NCI-H748 treated with DMSO at 0.1 percent for 48 hours (cell line): ENCODE data around the gene NT5C1A.
A peak's percentile ranks its signal among the peaks of the same experiment; 100 is the strongest.

Experiments
- DNase-seq: peaks from one replicate; lab custom pipeline; 2025; lab: John Stamatoyannopoulos, UW

The NT5C1A gene

DNA sequence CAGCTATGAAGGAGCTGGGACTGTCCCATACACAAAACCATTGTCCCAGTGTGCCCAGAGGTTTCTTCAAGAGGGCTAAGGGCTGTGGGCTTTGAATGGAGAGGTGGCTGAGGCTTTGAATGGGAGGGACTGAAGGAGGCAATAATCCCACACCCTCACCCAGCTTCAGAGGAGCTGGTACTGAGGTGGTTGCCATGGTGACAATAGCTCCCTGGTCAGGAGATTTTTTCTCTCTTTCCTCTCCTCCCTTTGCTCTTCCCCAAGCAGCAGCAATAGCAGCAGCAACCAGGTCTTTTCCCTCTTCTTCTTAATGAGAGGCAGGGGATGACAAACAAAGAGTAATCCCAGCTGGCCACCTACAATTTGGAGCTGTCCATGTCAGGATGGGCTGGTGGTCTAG is 17.7 kb upstream of the NT5C1A start:
- peak; percentile 76 for DNase-seq

- DNase-seq: no peak
Observed at GRCh38 chr1:39689214-39689613, 17.3 kb upstream of the NT5C1A start.

DNA sequence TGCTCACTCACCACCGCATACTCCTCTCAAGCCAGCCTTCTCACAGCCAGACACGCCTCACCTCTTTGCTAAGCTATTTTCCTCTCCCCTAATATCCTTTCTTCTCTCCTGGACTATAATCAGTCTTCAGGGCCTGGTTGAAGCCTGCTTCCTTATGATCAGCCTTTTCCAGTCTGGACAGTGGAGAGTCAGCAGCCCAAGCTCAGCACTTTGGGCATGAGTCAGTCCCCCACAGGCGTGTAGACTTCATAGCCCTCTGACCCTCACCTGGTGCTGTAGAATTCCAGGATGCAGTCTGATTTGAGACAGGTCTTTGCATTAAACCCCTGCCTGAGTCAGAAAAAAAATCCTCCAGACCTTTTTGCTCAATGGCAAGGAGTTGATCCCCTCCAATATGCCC is 16.8 kb upstream of the NT5C1A start:
- no peak for DNase-seq

DNA sequence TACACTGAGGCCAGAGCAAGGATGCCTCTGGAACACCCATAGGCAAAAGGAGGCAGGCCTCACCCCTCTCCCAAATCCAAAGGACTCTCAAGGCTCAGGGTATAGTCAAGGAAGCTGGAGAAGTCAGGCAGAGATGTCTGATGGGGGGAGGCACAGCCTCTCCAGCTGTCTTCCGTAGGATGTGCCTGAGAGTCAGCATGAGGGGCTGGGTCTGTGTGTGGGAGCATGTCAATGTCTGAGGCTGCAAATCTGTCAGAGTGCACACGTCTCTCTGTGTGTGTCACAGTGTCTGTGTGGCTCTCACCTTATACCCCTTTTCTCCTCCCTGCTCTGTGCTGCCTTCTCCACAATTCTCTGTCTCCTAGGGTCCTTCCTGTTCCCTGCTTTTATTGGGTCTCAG is 15.3 kb upstream of the NT5C1A start:
- DNase-seq: no peak

DNA sequence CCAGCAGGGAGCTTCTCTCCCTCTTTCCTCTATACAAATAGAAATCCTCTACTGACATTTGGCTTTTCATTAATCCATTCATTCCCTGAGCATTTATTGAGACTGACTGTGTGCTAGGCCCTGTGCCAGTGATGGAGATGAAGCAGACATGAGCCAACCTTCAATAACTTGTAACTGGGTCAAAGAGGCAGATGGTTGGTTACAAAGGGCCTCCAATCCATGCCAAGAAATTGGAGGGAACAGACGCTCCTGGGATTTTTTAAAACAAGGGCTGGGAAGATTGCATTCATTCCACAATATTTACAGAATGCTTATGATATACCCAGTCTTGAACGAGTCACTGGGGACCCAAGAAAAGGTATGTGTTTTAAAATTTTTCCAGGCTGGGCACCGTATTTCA is 13.2 kb upstream of the NT5C1A start:
- no peak for DNase-seq

GRCh38 chr1:39684313-39684664 is 12.4 kb upstream of the NT5C1A start:
- no peak for DNase-seq

GRCh38 chr1:39683591-39684312 is 11.8 kb upstream of the NT5C1A start:
- no peak for DNase-seq

- DNase-seq: no peak
Observed at GRCh38 chr1:39681999-39682398, 10.1 kb upstream of the NT5C1A start.

DNA sequence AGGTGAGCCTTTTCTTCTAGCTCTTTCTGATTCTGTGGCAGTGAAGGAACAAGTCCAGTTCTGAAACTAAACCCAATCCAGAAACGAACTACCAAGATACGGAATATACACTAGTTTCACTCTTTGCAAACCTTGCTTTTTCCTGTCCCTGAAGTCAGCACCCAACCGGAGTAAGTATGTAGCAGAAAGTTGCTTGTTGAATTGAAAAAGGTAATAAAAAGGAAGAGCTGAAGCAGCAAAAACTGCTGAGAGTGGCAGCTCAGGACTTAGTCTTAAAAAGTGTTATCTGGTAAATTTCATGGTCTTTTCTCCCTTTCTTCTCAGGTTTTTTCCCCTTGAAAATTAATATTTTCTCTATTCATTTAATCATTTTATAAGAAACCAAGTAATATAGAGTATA is 9.4 kb upstream of the NT5C1A start:
- DNase-seq: no peak

GRCh38 chr1:39680751-39681150 is 8.8 kb upstream of the NT5C1A start:
- DNase-seq: no peak

DNA sequence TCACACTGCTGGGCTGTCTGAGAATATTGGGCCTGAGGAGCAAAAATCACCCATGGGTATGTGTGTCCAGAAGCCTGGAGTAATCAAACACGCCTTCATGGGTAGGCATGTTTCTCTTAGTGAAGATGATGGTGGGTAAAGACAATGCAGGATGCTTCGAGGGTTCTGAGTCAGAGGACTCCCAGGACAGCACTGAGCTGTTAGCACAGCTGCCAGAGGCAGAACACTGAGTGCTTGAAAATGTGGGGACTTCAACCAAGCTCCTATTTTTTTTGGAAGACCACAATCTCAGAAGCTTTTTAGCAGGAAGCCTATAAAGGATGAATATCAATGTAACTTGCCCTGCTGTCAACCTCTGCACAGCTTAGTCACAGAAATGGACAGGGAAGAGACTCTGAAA is 7.9 kb upstream of the NT5C1A start:
- DNase-seq: no peak

DNA sequence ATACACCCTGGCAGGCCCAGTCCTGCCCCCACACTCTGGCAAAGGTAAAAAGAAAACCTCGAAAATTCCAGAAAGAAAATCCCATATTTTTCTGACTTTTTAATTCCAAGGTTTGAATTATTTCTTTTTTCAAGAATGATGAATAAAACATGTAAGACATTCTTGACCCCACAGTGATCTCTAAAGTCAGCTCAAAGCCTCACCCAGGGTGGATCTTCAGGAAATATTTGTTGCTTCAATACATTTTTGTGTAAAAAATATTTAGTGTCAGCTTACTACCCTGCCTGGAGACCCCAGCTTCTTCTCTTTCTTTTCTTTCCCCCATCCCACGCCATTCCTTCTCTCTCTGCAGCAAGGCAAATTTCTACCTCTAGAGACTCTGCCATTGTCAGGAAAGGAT is 7.0 kb upstream of the NT5C1A start:
- DNase-seq: no peak

GRCh38 chr1:39677645-39678044 is 5.7 kb upstream of the NT5C1A start:
- DNase-seq: no peak

GRCh38 chr1:39676948-39677548 is 5.1 kb upstream of the NT5C1A start:
- no peak for DNase-seq

GRCh38 chr1:39675220-39675619 is 3.3 kb upstream of the NT5C1A start:
- no peak for DNase-seq

GRCh38 chr1:39673215-39673614 is 1.3 kb upstream of the NT5C1A start:
- DNase-seq: no peak

- no peak for DNase-seq
Observed at GRCh38 chr1:39672551-39672947, 642 bp upstream of the NT5C1A start.

- no peak for DNase-seq
Observed at GRCh38 chr1:39671433-39671792, 494 bp downstream of the NT5C1A start.

GRCh38 chr1:39670689-39671088 is 1.2 kb downstream of the NT5C1A start:
- no peak for DNase-seq

DNA sequence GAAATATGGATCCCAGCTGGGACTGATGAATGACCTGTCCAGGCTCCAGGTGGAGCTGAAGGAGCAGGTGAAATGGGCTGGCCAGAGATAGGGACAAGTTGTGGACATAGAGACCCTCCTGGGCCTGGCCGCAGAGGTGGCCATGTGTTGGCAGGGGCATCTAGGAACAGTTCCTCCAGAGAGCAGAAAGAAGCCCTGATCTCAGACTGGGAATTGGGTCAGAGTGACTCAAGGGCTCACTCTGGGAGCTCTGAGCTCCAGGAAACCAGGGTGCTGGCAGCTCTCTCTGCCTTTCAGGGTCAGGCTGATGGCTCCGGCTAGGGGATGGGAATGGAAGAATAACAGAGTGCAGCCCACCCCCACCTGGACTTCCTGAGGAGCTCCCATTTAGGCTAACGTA is 3.0 kb downstream of the NT5C1A start:
- no peak for DNase-seq

- no peak for DNase-seq
Observed at GRCh38 chr1:39668111-39668510, 3.8 kb downstream of the NT5C1A start.

DNA sequence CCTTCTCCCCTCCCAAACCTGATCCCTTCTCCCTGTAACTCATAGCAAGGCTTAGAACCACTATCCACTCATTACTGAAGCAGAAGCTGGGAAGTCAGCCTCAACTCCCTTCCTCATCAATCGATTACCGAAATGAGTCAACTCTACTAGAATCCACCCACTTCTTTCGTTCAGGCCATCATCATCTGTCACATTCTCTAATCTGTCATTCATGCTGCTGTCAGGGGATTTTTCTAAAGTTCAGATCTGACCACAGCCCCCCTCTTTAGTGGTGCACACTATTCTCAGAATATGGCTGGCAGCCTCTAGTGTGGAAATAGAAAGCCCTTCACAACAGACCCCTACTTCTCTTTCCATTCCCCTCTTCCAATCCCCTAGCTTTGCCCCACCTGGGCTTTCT is 5.1 kb downstream of the NT5C1A start:
- no peak for DNase-seq

DNA sequence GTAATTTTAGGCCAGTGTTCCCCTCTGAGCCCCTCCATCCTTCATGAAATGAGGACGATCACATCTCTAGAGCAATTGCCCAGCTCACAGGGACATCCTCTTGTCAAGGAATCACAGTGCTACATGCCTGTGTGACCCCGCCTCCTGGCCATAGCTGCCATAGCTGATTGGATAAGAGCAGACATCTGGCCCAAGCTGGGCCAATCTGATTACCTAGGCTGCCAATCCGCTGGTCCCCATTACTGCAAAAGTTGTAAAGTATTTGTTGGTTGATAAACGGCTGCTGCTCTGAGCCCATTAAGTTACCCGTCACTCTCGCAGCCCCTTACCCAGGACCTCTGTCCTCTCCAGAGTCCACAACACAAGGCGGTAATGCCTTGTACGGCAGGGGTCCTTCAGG is 8.3 kb downstream of the NT5C1A start:
- DNase-seq: no peak

- DNase-seq: no peak
Observed at GRCh38 chr1:39662861-39663260, 9.0 kb downstream of the NT5C1A start.
